Measurements from ENCODE around the gene XPR1.
"Not testable (repeated sequence)": the region's sequence is repeated elsewhere in the genome, so short reads cannot be mapped to it uniquely, and the experiment has no call there.

Gene XPR1

DNA sequence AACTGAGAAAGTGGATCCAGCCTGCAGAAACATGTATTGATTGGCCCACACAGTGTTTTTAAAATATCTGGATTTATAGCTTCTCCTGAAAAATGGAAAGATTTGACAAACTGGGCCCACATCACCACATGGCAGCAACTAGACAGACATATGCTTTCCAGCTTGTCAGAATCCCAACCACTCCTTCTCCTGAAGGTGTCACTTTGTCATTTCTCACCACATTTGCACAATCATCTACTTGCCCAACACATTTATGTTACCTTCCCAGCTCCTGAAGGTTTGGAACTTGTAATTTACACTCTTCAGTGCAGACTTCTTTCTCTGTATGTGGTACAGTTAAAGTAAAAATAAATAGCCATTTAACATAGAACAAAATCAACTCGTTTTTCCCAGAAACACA is 154.8 kb downstream of the XPR1 start:
- no peak for DNase-seq

DNA sequence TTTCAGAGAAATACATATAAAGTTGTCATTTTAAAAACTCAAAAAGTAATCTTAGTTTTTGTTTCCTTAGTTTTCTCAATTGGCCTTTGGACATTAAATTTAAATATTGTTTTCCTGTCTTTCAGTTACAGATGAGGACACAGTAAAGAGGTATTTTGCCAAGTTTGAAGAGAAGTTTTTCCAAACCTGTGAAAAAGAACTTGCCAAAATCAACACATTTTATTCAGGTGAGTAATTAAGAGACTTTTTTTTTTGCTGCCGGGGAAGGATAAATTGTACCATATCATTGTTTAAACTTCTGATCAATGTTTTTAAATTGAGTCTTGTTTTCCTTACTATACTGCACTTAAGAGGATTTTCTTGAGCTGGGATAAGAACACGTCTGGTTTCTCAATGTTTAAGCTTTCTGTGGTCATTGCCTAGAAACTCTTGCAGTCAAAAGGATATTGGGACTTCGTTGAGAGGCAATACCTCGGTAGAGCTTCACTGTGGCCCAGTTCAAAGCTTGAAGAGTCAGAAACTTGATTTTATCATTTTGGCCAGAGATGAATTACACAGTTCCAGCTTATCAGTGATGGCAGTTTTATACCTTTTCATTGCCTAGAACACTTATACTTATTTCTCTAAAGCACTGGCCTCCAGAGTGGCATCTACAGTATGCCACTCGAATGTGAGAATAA is 155.9 kb downstream of the XPR1 start:
- no peak for DNase-seq

- no peak for DNase-seq
Observed at GRCh38 chr1:180789460-180789859, 157.6 kb downstream of the XPR1 start.

DNA sequence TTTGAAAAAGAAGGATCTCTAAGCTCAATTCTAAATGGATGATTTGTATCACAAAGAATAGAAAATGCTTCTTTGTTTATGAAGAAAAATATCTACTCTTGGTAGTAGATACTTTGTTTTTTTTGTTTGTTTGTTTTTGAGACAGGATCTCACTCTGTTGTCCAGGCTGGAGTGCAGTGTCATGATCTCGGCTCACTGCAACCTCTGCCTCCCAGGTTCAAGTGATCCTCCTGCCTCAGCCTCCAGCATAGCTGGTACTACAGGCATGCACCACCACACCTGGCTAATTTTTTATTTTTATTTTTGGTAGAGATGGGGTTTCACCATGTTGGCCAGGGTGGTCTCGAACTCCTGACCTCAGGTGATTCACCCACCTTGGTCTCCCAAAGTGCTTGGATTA is 159.3 kb downstream of the XPR1 start:
- DNase-seq, result not testable (repeated sequence)

- peak; percentile 10 for DNase-seq
Observed at GRCh38 chr1:180791806-180792205, 160.0 kb downstream of the XPR1 start.

- no peak for DNase-seq
Observed at GRCh38 chr1:180793451-180793850, 161.6 kb downstream of the XPR1 start.

DNA sequence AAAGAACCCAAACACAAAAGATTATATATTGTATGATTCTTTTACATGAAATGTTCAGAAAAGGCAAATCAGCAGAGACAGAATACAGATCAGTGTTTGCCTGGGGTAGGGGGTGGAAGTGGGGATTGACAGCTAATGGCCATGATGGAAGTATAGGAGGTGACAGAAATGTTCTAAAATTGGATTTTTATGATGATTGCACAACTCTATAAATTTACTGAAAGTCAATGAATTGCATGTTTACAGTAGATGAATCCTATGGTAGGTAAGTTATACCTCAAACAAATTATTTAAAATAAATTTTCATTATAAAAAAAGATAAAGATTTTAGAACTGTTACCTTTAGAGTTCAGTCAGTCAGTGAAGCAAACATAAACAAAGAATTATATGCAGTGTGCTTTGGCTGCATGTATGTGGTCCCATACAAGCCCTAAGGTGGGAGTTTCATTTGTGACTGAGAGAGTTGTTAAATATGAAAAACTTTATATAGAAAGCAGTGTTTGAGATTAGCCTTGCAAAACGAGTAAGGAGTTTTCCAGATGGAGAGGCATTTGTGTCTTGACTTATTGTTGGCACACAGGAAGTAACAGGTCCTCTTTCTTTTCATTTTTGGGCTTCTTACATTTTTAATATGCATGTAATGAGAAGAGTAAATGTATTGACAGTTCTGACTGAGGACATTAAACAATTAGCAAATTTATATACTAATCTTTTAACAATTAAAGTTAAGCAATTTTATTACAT is 165.2 kb downstream of the XPR1 start:
- DNase-seq, result no peak

- no peak for DNase-seq
Observed at GRCh38 chr1:180800945-180801344, 169.1 kb downstream of the XPR1 start.

DNA sequence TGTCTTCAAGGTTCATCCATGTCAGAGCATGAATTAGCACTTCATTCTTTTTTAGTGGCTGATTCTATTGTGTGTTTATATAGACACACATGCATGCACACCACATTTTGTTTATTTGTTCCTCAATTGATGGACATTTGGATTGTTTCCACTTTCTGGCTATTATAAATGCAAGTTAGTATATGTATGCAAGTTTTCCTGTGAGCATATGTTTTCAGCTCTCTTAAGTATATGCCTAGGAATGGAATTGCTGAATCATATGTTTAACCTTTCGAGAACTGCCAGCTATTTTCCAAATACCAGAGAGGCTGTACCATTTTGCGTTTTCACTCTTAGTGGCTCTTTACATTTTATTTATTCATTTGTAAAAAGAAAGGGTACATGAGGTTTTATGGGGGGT is 171.0 kb downstream of the XPR1 start:
- DNase-seq, result no peak

DNA sequence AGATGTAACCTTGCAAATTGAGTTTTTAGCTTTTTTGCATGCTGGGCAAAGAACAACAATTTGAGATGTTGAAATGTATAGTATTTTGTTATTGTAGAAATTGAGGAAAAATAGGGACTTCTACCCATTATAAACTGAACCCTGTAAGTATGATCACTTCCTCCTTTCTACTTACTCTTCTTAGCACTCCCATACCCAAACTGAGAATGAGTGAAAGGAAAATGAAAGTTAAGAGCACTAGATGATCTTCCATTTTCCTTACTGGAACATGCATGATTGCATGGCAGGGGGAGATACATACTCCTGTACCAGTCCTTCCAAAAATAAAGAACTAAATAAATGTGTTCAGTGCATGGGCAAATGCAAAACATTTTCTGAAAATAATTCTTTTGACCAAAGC is 173.5 kb downstream of the XPR1 start:
- DNase-seq, result no peak

- no peak for DNase-seq
Observed at GRCh38 chr1:180811298-180811697, 179.5 kb downstream of the XPR1 start.

DNA sequence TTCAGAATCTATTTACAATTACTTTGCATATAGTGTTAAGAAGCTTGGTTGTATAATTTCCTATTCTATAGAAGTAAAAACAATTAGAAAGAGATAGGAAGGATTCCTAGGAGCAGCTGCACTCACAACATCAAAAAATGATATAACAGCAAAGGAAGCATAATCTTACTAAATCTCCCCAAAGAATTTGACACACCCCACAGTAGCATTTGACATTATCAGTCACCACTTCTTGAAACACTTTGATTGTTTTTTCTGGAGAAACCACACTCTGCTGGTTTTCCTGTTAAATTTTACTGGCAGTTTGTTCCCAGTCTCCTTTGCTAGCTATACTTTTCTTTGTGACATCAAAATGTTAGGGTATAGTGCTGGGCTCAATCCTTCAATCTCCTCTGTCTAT is 180.1 kb downstream of the XPR1 start:
- DNase-seq, result no peak

DNA sequence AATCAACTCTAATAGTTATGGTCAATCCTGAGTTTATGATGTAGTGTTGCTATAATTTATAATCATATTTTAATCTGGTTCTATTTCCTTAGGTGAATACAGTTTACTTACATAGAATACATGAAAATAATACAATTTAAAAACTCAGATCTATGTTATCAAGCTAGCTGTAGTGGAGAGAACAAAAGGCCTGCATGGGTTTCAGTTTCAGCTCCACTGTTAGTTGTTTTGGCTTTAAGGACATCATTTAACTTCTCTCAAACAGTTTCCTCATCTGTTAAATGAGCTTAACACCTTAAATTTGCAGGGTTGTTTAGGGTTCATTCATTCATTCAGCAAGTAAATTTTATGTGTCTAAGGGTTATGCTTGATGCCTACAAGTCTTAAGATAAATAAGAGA is 182.4 kb downstream of the XPR1 start:
- DNase-seq, result no peak

DNA sequence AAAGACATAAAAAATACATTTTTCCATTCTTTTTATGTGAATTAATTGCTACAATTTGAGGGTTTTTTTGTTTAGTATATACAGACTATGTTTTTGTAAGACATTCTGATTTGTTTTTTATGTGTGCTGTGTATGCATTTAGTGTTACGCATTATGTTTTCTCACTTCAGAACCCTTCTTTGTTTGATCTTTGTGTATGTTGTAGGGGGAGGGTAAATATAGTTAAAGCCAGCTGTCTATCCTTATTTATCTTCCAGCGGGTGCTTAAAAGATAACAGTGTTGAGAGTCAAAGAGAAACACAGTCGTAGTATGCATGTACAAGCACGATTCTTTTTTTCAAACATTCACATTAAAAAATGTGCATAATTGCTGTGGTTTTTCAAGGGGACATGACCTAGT is 183.4 kb downstream of the XPR1 start:
- no peak for DNase-seq

DNA sequence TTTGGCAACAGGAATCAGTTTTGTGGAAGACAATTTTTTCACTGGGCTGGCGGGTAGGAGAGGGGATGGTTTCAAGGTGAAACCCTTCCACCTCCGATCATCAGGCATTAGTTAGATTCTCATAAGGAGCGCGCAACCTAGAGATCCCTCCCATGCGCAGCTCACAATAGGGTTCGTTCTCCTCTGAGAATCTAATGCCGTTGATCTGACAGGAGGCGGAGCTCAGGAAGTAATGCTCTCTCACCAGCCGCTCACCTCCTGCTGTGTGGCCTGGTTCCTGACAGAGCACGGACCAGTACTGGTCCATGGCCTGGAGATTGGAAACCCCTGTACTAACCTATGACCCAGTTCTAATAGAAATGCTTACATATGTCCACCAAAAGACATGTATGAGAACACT is 184.3 kb downstream of the XPR1 start:
- DNase-seq, result no peak

- no peak for DNase-seq
Observed at GRCh38 chr1:180821970-180822369, 190.1 kb downstream of the XPR1 start.

DNA sequence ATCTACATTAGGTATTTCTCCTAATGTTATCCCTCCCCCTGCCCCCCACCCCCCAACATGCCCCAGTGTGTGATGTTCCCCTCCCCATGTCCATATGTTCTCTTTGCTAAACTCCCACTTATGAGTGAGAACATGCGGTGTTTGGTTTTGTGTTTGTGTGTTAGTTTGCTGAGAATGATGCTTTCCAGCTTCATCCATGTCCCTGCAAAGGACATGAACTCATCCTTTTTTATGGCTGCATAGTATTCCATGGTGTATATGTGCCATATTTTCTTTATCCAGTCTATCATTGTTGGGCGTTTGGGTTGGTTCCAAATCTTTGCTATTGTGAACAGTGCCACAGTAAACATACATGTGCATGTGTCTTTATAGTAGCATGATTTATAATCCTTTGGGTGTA is 199.7 kb downstream of the XPR1 start:
- not testable (repeated sequence) for DNase-seq

DNA sequence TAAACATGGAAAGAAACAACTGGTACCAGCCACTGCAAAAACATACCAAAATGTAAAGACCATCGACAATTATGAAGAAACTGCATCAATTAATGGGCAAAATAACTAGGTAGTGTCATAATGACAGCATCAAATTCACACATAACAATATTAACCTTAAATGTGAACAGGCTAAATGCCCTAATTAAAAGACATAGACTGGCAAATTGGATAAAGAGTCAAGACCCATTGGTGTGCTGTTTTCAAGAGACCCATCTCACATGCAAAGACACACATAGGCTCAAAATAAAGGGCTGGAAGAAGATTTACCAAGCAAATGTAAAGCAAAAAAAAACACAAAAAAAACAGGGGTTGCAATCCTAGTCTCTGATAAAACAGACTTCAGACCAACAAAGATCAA is 201.4 kb downstream of the XPR1 start:
- DNase-seq, result not testable (repeated sequence)

DNA sequence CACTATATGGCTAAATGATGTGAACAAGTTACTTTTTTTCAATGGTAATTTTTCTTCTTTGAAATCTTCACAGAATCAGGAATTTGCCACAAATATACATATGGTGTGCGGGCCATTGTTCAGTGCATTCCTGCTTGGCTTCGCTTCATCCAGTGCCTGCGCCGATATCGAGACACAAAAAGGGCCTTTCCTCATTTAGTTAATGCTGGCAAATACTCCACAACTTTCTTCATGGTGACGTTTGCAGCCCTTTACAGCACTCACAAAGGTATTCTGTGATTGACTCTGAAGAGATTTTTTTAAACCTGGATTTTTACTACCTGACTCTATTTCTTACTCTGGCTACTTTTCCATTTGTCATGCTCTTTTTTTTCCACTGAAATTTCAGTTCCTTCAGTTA is 204.6 kb downstream of the XPR1 start:
- no peak for DNase-seq

GRCh38 chr1:180837020-180837419 is 205.2 kb downstream of the XPR1 start:
- DNase-seq, result no peak

GRCh38 chr1:180838535-180838934 is 206.7 kb downstream of the XPR1 start:
- DNase-seq, result no peak

DNA sequence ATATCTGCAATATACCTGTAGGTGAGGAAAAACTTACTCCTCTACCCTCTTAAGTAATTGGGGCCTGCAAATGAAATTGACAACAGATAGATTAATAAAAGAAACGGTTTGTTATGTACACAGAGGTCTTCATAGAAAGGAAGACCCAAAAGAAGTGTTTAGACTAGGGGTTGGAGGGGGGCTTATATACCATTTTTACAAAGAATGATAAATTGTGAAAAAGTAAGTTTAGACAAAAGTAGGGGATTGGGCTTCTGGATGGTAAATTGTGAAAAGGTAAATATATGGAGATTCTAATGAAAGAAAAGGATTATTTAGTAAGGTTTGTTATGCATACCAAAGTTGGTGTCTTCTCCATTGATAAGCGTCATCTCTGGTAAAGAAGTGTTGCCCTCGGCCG is 207.7 kb downstream of the XPR1 start:
- no peak for DNase-seq

DNA sequence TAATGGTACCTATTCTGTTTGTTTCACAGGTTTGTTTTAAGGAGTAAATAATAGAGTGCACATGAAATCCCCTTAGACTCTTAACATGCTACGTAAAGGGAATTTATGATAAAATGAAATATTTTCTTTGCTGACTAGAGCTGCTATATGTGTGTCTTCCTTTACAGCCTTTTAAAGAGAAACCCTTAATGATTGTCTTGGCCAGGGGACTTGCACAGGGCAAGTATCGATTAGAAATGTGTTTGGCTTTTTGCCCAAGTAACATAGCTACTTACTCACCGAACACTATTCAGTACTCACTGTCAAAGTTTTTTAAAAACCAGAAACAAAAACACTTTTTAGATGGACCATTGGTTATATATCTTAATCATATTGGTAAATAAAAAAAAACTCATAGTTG is 209.6 kb downstream of the XPR1 start:
- DNase-seq, result no peak

DNA sequence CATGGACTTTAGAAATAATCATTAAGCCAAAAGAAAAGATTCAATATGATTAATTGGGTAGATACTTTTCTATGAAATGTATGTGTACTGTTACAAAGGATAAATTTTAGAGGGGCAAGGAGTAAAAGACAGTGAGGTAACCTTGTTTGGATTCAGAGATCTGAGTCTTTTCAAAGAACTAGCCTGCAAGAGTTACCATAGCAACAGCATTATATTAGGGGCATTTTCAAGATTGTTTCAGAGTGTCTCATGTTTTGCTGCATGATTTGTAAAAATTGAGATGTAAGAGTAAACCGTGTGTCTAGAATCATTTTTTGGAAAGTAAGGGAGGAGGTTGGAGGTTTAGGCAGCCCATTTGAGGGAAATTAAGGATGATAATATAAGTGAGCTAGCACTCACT is 210.2 kb downstream of the XPR1 start:
- no peak for DNase-seq
